GM19043 (cell line): ENCODE measurements around the gene GRIK4.

Source experiments
- ATAC-seq: cut with Tn5 transposase; IDR thresholded peaks from one replicate; pipeline ENCODE4 v1.9.1; 2021; ENCODE audit warnings: low read depth; ENCODE audit not compliant: unreplicated experiment

The GRIK4 gene

GRCh38 chr11:120958185-120958584 is 446.6 kb downstream of the GRIK4 start:
- ATAC-seq: no peak

DNA sequence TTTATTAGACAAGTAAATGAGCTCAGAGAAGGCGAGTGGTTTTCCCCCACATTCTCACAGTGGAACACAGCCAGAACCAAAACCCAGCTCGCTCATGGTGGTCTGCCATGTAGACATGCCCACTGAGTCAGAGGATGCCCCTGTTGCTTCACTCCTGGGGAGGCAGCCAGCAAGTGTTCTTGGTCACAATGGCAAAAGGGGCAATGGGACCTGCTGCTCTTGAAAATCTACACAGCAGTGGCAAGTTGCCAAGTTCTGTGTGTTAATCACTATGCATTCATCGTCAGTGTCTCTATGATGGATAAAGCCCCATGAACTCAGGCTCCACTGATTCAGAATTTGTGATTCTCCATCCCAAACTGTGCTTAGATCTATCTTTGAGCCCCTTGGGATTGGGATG is 447.6 kb downstream of the GRIK4 start:
- no peak for ATAC-seq

GRCh38 chr11:120964857-120965256 is 453.3 kb downstream of the GRIK4 start:
- ATAC-seq: no peak

GRCh38 chr11:120966840-120967239 is 455.3 kb downstream of the GRIK4 start:
- no peak for ATAC-seq

DNA sequence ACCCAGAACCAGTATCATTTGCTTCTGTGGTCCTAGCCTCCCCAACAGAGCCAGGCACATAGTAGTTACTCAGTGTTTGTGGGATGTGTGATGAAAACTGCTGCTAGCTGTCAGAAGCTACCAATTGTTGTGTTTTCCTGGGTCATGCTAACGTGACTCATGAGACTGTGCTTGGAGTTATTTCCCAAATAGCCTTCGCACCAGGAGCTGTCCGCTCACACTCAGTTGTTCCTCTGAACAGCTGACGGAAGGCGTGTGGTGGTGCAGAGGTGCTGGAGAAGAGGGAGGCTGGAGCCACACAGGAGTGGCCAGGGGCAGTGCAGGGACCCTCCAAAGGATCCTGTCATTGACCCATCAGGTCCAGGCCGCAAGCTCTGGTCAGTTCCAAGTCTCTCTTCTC is 458.4 kb downstream of the GRIK4 start:
- ATAC-seq: no peak

GRCh38 chr11:120971825-120972224 is 460.3 kb downstream of the GRIK4 start:
- no peak for ATAC-seq

DNA sequence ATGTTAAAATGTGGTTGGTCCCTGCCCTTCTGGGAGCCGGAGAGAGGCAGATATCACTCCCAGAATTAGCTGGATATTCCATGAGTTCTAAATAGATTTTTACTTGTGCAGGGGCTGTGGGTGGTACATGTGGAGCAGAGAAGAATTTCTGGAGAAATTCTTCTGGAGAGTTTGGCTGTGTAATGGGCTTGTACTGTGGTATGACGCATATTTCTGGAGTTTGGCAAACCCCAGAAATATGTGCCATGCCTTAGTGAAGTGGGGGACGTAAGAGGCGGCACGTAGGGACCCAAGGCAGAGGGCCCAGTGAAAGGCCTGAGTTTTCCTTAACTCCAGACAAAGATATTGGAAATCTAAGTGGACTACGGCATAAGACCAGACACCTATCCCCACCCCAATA is 461.1 kb downstream of the GRIK4 start:
- no peak for ATAC-seq

DNA sequence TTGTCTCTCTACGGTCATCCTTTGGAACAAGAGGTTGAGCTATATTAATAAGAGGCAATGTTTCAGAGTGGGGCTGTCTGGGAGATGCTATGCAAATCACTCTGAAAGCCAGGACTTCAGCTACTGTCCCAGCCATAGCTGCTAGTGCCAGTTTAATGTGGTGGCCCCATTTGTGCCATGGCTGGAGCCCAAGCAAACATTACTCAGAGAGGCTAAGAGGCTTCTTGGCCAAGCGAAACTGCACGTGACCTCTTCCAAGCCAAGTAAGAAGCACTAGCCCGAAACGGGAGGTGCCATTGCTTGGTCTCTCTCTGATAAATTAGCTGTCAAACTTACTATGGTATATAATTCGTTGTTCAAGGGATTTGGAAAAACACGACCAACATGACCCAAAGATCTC is 462.0 kb downstream of the GRIK4 start:
- no peak for ATAC-seq

GRCh38 chr11:120974466-120974865 is 462.9 kb downstream of the GRIK4 start:
- no peak for ATAC-seq

DNA sequence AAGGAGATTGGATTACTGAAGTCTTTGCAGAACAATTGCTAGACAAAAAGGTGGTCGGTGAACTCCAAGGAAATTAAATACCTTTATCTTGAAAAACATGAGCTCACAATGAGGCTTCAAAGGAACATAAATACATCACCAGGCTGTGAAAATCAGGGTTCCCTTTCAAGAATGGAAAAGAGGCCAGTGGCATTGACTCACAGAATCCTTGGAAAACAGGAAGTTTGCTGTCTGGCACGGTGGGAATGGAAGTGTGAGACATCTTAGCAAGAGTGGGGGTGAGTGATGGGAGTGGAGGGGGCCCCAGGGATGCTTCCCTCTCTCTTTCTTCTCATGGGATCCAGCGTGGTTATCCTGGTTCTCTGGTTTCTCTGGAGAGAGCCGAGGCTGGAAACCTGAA is 463.4 kb downstream of the GRIK4 start:
- ATAC-seq: no peak

- ATAC-seq: no peak
These were observed 466.0 kb downstream of the GRIK4 start for GRCh38 chr11:120977266-120978137.

- no peak for ATAC-seq
These were observed 467.2 kb downstream of the GRIK4 start for GRCh38 chr11:120978701-120979100.

- no peak for ATAC-seq
These were observed 474.4 kb downstream of the GRIK4 start for GRCh38 chr11:120985718-120986569.

GRCh38 chr11:120988603-120989002 is 477.1 kb downstream of the GRIK4 start:
- no peak for ATAC-seq

- ATAC-seq: no peak
These were observed 480.5 kb downstream of the GRIK4 start for GRCh38 chr11:120991830-120992686.

DNA sequence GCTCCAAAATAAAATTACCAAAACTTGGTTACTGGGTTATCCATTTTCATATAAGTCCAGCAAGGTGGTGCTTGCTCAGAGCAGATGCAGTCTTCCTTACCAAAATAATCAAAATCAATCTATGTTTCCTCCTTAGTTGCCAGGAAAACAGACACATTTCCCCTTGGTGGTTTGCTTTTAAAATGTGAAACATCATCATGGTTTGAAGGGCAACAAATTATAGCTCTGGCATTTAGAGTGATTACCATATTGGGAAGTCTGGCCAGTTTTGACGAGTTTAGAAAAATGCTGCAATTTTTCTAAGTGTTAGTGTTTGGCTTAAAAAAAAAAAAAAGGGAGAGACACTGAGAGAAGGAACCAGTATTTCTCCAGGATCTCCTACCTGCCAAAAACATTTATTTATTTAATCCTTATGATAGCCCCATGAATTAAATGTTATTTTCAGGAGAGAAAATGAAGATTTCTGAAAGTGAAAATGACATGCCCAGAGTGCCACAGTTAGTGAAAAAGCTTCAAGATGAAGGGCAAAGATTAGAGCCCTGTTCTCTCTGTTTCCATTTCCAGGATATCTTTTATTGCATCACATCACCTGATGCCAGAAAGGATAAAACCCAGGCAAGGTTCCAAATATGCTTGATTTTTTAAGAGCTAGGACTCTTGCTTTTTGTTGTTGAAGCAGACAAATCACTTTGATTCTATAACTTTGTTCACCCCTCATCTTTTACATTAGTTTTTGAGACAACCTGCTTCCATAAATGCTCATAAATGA is 482.7 kb downstream of the GRIK4 start:
- no peak for ATAC-seq

- no peak for ATAC-seq
These were observed 483.6 kb downstream of the GRIK4 start for GRCh38 chr11:120995184-120995583.

GRCh38 chr11:120996973-120997372 is 485.4 kb downstream of the GRIK4 start:
- no peak for ATAC-seq

DNA sequence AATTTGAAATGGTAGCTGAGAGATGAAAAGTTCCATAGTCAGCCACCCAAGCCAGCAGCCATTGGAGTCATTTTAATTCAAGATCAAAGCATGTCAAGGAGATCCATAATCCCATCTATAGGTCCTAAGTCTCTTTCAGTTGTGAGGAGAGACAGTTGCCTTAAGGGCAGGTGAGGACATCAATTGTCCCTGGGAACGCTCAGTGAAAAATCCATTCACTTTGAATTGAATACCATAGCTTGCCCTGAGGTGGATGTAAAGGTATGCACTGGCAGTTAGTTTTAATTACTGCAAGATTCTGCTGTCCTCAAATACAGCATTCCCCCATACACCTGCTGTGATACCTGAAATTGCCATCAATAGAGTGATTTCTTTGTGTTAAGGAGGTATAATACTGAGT is 487.0 kb downstream of the GRIK4 start:
- no peak for ATAC-seq
